Transverse colon (tissue), 4 donors: ENCODE results near the gene ALK. TPM values are rescaled to one million over a fixed set of nuclear protein-coding genes. Genes with fewer than 3 reads are reported as not detected.

Experiments used
- DNase-seq: peaks from one replicate; pipeline ENCODE4 v3.0.0-alpha.2; 2019
- H3K27ac ChIP-seq, 4 donors: fragments of 200-600 bp; sonication (generic); 2 replicates each; pipeline ENCODE4 v1.5.1; 2016 to 2018; ENCODE audit warnings: inconsistent platforms in 4 of 4
- H3K27me3 ChIP-seq: fragments of 200-600 bp; sonication (generic); 2 replicates; pipeline ENCODE4 v1.5.1; 2017; ENCODE audit warnings: inconsistent platforms
- H3K36me3 ChIP-seq, 4 donors: fragments of 200-600 bp; sonication (generic); 2 replicates each; pipeline ENCODE4 v1.5.1; 2017 to 2019; ENCODE audit warnings: inconsistent platforms in 4 of 4
- H3K4me1 ChIP-seq, 4 donors: fragments of 200-600 bp; sonication (generic); 2 replicates each; pipeline ENCODE4 v1.5.1; 2017 to 2020; ENCODE audit warnings: inconsistent platforms in 4 of 4
- H3K4me3 ChIP-seq, 4 donors: fragments of 200-600 bp; sonication (generic); 1 replicate in 1 of 4; 2 replicates in 3 of 4; pipeline versions ENCODE4 v1.5.1 to v1.6.1; 2017 to 2019; ENCODE audit warnings: inconsistent platforms in 4 of 4
- H3K9me3 ChIP-seq, 2 donors: fragments of 200-600 bp; sonication (generic); 2 replicates each; pipeline ENCODE4 v1.5.1; 2017 to 2019; ENCODE audit warnings: inconsistent platforms in 2 of 2
- EP300 ChIP-seq: sonication (generic); formaldehyde crosslinking; IDR thresholded peaks from one replicate; pipeline ENCODE4 v1.6.1; 2017; ENCODE audit warnings: antibody characterized with exemption, low read depth
- POLR2A ChIP-seq: fragments of 450-650 bp; IDR thresholded peaks from one replicate; pipeline ENCODE4 v1.6.1; 2016; ENCODE audit warnings: antibody characterized with exemption, mild to moderate bottlenecking, moderate library complexity
- POLR2AphosphoS5 ChIP-seq, 3 donors: sonication (generic); formaldehyde crosslinking; IDR thresholded peaks; one replicate each; pipeline ENCODE4 v1.6.1; 2016; ENCODE audit warnings: antibody characterized with exemption in 3 of 3
- WGBS, 2 donors: methylation state at CpG; one replicate each; pipeline ENCODE4 v1.1.5; 2018; ENCODE audit warnings: low coverage in 1 of 2; 5-methylcytosine and 5-hydroxymethylcytosine counted together
- in situ Hi-C, 4 donors: fragments of 200-750 bp; cut with MboI; loops; one replicate each; pipeline versions ENCODE4 v1.15.0 to v1.15.1; 2017; ENCODE audit warnings: low sequenced_read_pairs in 3 of 4, low pct_ligation_motif_present in 1 of 4, low pct_unique_long_range_greater_than_20kb in 1 of 4
- intact Hi-C: fragments of 100-400 bp; cut with DNase I; formaldehyde crosslinking; loops from one replicate; pipeline ENCODE4 v1.15.1; 2023; ENCODE audit warnings: low total_unique reads
- total RNA-seq, 4 donors: library from RNA; depleted of rRNA; stranded (reverse); fragments of >200 nt; gene quantifications; one replicate each; pipeline ENCODE4 v1.1.0, GENCODE V29; 2016
- TF ChIP-seq, protein P1 (sequence below), 5 experiments: fragments of 200-600 bp in 3 of 5; fragments of 450-650 bp in 2 of 5; sonication (generic) in 3 of 5; IDR thresholded peaks; 1 replicate in 2 of 5; 2 replicates in 3 of 5; pipeline ENCODE4 v1.5.1; 2016 to 2017; ENCODE audit warnings: antibody characterized with exemption in 5 of 5, inconsistent platforms in 3 of 5, mild to moderate bottlenecking in 2 of 5, moderate library complexity in 1 of 5

ALK gene
- total RNA-seq, 4 donors from 2014 or later, result 0.32 to 0.82 TPM; not detected in 2

DNA sequence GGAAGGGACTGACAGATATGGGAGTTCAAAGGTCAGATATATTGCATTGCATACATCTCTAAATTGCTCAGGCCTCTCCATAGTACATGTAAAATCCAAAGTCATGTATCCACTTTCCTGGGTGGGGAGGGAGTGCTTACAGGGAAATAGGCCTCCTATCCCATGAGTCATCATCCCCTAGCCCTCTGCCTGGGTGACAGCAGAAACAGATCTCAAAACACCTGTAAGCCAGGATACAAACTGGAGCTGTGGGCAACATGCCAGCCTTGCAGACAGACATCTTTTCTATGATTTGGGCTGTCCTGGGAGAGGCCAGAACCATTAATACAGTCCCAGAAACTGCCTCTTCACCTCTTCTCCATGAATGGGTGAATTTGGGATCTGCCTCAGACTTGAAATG lies 4.8 kb downstream of the ALK start:
- peaks cover 49% of the 10 kb centered on the region for H3K27me3 ChIP-seq
- TF ChIP-seq POLR2AphosphoS5 (IDR thresholded peaks at IDR 0.05) (no peak), POLR2A (no peak), EP300 (no peak)
- TF ChIP-seq, protein P1, sequence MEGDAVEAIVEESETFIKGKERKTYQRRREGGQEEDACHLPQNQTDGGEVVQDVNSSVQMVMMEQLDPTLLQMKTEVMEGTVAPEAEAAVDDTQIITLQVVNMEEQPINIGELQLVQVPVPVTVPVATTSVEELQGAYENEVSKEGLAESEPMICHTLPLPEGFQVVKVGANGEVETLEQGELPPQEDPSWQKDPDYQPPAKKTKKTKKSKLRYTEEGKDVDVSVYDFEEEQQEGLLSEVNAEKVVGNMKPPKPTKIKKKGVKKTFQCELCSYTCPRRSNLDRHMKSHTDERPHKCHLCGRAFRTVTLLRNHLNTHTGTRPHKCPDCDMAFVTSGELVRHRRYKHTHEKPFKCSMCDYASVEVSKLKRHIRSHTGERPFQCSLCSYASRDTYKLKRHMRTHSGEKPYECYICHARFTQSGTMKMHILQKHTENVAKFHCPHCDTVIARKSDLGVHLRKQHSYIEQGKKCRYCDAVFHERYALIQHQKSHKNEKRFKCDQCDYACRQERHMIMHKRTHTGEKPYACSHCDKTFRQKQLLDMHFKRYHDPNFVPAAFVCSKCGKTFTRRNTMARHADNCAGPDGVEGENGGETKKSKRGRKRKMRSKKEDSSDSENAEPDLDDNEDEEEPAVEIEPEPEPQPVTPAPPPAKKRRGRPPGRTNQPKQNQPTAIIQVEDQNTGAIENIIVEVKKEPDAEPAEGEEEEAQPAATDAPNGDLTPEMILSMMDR (IDR thresholded peaks at IDR 0.05), result no peak
- intact Hi-C loops (no loop called here), in situ Hi-C loops (no loop called here)
- peaks cover 0 to 15% (median 12%) of the 10 kb centered on the region in 4 donors for H3K4me1 ChIP-seq
- no peak overlapping the region for H3K4me3 ChIP-seq
- no peaks in the 10 kb centered on the region for H3K36me3 ChIP-seq
- H3K27ac ChIP-seq, result no peak overlapping the region
- DNase-seq, result no peak
- H3K9me3 ChIP-seq, result no peaks in the 10 kb centered on the region

DNA sequence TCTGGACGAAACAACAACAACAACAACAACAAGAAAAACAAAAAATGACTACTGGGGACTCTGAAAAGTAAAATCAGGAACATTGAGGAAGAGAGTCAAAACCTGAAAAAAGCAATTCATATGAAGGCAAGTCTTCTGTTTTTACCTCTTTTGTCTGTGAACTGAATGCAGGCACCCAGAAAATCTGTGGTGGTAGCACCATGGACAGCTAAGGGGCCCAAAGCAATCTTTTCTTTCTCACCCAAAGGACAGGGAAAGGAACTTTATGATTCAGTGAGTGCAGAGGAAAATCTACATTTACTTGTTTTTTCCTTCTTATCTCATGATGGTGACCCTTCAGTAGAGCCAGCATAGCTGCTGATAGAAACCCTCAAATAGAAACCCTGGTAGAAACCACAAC lies 10.4 kb downstream of the ALK start:
- TF ChIP-seq, protein P1 (IDR thresholded peaks at IDR 0.05), result no peak
- TF ChIP-seq POLR2AphosphoS5 (IDR thresholded peaks at IDR 0.05) (no peak), EP300 (no peak), POLR2A (no peak)
- intact Hi-C loops, result no loop called here
- in situ Hi-C loops, result no loop called here
- WGBS, 2 donors, result 62 to 88% methylated on average over 1 of the region's 1 CpG
- Histone ChIP-seq H3K36me3 (no peaks in the 10 kb centered on the region), H3K9me3 (no peaks in the 10 kb centered on the region), H3K4me3 (no peak overlapping the region), H3K4me1 (no peaks in the 10 kb centered on the region), H3K27ac (no peak overlapping the region), H3K27me3 (peaks cover 3% of the 10 kb centered on the region)
- DNase-seq, result no peak

DNA sequence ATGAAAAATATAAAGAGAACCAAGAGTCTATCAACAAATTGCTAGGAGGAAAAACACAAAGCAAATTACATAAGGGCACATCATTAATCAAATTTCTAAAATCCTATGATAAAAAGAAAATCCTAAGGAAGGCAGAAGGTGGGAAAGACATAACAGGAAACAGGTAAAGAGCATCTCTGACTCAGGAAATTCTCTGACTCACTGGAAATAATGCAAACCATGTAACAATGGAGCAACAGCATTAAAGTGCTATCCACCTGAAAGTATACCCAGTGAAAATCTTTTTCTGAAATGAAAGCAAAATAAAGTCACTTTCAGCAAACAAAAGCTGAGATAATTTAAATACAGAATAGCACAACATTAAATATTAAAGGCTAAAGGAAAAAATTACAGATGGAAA lies 10.9 kb downstream of the ALK start:
- Histone ChIP-seq H3K36me3 (no peaks in the 10 kb centered on the region), H3K27ac (no peak overlapping the region), H3K9me3 (no peaks in the 10 kb centered on the region), H3K4me1 (no peaks in the 10 kb centered on the region), H3K27me3 (peaks cover 7% of the 10 kb centered on the region), H3K4me3 (no peak overlapping the region)
- TF ChIP-seq POLR2A (no peak), POLR2AphosphoS5 (IDR thresholded peaks at IDR 0.05) (no peak), EP300 (no peak)
- TF ChIP-seq, protein P1 (IDR thresholded peaks at IDR 0.05), result no peak
- intact Hi-C loops, result no loop called here
- DNase-seq, result no peak
- in situ Hi-C loops, result no loop called here

DNA sequence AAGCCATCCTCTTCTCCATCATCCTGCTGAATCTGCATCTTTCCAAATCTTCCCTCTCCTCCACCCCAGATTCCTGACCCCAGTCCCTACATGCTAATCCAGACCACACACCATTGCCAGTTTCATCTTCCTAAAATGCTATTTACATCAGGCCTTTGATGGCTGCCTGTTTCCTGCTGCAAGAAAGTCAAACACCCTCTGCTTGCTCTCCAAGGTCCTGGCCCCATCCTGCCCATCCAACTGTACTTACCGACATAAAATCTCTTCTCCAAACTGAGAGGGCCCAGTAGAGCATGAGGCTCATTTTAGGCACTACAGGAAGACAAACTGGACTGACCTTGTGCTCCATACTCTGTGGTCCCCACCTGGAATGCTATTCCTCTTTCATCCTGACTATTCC lies 19.0 kb downstream of the ALK start:
- Histone ChIP-seq H3K9me3 (no peaks in the 10 kb centered on the region), H3K4me3 (no peak overlapping the region), H3K27ac (no peak overlapping the region), H3K36me3 (no peaks in the 10 kb centered on the region), H3K4me1 (no peaks in the 10 kb centered on the region), H3K27me3 (peaks cover 4% of the 10 kb centered on the region)
- WGBS, 2 donors, result 0 to 21% methylated on average over 1 of the region's 1 CpG
- in situ Hi-C loops, result no loop called here
- TF ChIP-seq EP300, result no peak
- no peak for TF ChIP-seq POLR2A
- no peak for TF ChIP-seq POLR2AphosphoS5 (IDR thresholded peaks at IDR 0.05)
- TF ChIP-seq, protein P1 (IDR thresholded peaks at IDR 0.05), result no peak
- intact Hi-C loops, result no loop called here
- DNase-seq, result no peak
